IPS-18a (cell line): ENCODE results near the gene CCR2.

ENCODE experiments used
- H3K27ac ChIP-seq: one replicate; pipeline ENCODE4 v1.5.1; 2013; ENCODE audit warnings: low read length
- H3K27me3 ChIP-seq: one replicate; pipeline ENCODE4 v1.6.1; 2013; ENCODE audit warnings: mild to moderate bottlenecking, low read length; ENCODE audit not compliant: control insufficient read depth, insufficient read depth
- H3K36me3 ChIP-seq: one replicate; pipeline ENCODE4 v1.6.1; 2013; ENCODE audit warnings: low read depth, low read length; ENCODE audit not compliant: control insufficient read depth
- H3K4me1 ChIP-seq: one replicate; pipeline ENCODE4 v1.6.1; 2013; ENCODE audit warnings: low read depth, low read length; ENCODE audit not compliant: control insufficient read depth
- H3K4me3 ChIP-seq: one replicate; pipeline ENCODE4 v1.5.1; 2013; ENCODE audit warnings: low read length
- H3K9ac ChIP-seq: one replicate; pipeline ENCODE4 v1.6.1; 2013; ENCODE audit warnings: mild to moderate bottlenecking, low read length, moderate library complexity
- H3K9me3 ChIP-seq: one replicate; pipeline ENCODE4 v1.6.1; 2013; ENCODE audit warnings: low read depth, low read length; ENCODE audit not compliant: control insufficient read depth

CCR2 gene

GRCh38 chr3:46356909-46357308 is 3.0 kb downstream of the CCR2 start:
- no peak overlapping the region for H3K27ac ChIP-seq
- H3K9ac ChIP-seq = no peak overlapping the region
- H3K9me3 ChIP-seq = no peaks in the 10 kb centered on the region
- no peaks in the 10 kb centered on the region for H3K36me3 ChIP-seq
- H3K27me3 ChIP-seq = no peaks in the 10 kb centered on the region
- no peak overlapping the region for H3K4me3 ChIP-seq
- H3K4me1 ChIP-seq = no peaks in the 10 kb centered on the region

GRCh38 chr3:46358466-46358865 is 4.6 kb downstream of the CCR2 start:
- Histone ChIP-seq H3K9me3 (no peaks in the 10 kb centered on the region), H3K27ac (no peak overlapping the region), H3K4me1 (no peaks in the 10 kb centered on the region), H3K9ac (no peak overlapping the region), H3K4me3 (no peak overlapping the region), H3K27me3 (no peaks in the 10 kb centered on the region), H3K36me3 (no peaks in the 10 kb centered on the region)

GRCh38 chr3:46359733-46360493 is 6.0 kb downstream of the CCR2 start:
- Histone ChIP-seq H3K36me3 (no peaks in the 10 kb centered on the region), H3K4me3 (no peak overlapping the region), H3K9me3 (no peaks in the 10 kb centered on the region), H3K27ac (no peak overlapping the region), H3K4me1 (no peaks in the 10 kb centered on the region), H3K27me3 (no peaks in the 10 kb centered on the region), H3K9ac (no peak overlapping the region)

- no peaks in the 10 kb centered on the region for H3K4me1 ChIP-seq
- H3K9ac ChIP-seq = no peak overlapping the region
- H3K4me3 ChIP-seq = no peak overlapping the region
Observed at GRCh38 chr3:46360907-46361306, 7.0 kb downstream of the CCR2 start.

GRCh38 chr3:46361408-46362283 is 7.7 kb downstream of the CCR2 start:
- no peak overlapping the region for H3K4me3 ChIP-seq
- no peaks in the 10 kb centered on the region for H3K9me3 ChIP-seq
- no peaks in the 10 kb centered on the region for H3K4me1 ChIP-seq
- no peak overlapping the region for H3K27ac ChIP-seq
- H3K9ac ChIP-seq = no peak overlapping the region
- no peaks in the 10 kb centered on the region for H3K27me3 ChIP-seq
- no peaks in the 10 kb centered on the region for H3K36me3 ChIP-seq

More at GRCh38 chr3:46360907-46361306, 7.0 kb downstream of the CCR2 start:
- Histone ChIP-seq H3K27ac (no peak overlapping the region), H3K9me3 (no peaks in the 10 kb centered on the region), H3K27me3 (no peaks in the 10 kb centered on the region), H3K36me3 (no peaks in the 10 kb centered on the region)

DNA sequence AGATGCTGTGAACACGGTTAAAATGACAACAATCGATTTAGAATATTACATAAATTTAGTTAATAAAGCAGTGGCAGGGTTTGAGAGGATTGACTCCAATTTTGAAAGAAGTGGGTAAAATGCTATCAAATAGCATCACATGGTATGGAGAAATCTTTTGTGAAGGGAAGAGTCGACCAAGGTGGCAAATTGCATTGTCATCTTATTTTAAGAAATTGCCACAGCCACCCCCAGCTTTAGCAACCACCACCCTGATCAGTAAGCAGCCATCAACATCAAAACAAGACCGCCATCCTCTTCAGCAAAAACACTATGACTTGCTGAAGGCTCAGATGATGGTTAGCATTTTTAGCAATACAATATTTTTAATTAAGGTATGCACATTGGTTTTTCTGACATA is 11.1 kb downstream of the CCR2 start:
- Histone ChIP-seq H3K4me1 (no peaks in the 10 kb centered on the region), H3K36me3 (no peaks in the 10 kb centered on the region), H3K4me3 (no peak overlapping the region), H3K27me3 (no peaks in the 10 kb centered on the region), H3K27ac (no peak overlapping the region), H3K9ac (no peak overlapping the region), H3K9me3 (no peaks in the 10 kb centered on the region)

DNA sequence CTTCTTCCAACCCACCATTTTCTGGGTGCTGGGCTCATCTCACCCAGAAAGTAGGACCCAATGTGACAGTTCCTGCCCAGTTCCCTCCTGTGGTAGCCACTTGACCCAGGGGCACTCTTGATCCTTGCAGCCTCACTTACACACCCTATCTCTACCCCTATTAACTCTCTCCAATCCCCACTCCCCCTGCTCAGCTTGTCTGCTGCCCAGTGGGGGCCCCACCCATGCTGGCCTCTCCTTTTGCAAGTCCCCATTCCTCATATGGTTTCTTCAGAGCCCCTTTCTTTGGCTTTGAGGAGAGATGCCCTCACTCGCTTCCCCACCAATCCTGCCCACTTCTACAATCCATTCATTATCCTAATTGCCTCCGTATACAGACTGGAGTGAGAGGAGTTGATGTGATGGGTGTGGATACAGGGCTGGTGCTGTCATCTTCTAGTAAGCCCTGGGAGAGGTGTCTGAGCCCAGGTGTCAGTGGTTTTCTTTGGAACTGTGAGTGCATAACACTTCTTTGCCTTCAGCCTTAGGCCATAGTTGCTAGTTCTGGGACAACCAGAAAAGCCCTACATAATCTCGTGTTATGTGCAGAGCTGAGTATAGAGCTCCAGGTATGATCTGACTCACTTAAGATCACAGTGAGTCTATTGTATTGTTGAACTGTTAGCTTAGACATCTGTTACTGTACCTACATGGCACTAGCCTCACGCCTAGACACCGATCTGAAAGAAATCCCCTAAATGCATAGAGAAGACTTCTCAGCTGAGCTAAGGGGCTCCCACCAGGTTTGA is 12.0 kb downstream of the CCR2 start:
- Histone ChIP-seq H3K9ac (no peak overlapping the region), H3K27me3 (no peaks in the 10 kb centered on the region), H3K4me3 (no peak overlapping the region), H3K36me3 (no peaks in the 10 kb centered on the region), H3K4me1 (no peaks in the 10 kb centered on the region), H3K27ac (no peak overlapping the region), H3K9me3 (no peaks in the 10 kb centered on the region)

DNA sequence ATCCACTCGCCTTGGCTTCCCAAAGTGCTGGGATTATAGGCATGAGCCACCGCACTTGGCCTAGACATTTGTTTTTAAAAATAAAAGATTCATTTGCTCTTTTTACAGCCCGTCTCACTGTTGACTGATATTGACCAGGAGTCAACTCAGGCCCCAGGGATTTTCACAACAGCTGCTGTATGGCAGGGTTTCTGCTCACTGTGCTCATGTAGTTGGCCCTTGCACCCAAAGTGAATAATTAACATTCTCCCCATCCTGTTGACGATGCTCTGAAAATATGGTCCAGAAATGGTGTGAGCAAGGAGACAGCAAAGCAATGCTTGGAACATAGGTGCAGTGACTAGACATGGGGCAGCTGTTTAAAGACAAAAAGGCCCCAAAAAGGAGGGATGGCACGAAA is 13.9 kb downstream of the CCR2 start:
- Histone ChIP-seq H3K36me3 (no peaks in the 10 kb centered on the region), H3K4me1 (no peaks in the 10 kb centered on the region), H3K27me3 (no peaks in the 10 kb centered on the region), H3K27ac (no peak overlapping the region), H3K9me3 (no peaks in the 10 kb centered on the region), H3K4me3 (no peak overlapping the region), H3K9ac (no peak overlapping the region)

DNA sequence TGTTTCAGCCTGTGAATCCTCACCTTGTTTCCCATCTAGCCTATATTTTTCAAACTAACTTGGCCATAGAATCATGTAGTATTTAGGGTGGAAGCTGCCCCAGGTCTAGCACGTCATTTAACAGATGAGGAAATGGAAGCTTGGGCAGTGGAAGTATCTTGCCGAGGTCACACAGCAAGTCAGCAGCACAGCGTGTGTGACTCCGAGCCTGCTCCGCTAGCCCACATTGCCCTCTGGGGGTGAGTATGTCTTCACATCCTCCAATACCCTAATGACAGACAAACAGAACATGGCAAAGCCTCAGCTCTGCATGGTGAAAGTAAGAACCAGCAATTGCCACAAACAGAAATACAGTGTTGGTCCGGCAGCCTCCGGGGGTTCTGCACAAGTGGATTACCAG is 14.7 kb downstream of the CCR2 start:
- H3K9ac ChIP-seq = no peak overlapping the region
- H3K27ac ChIP-seq = no peak overlapping the region
- H3K4me3 ChIP-seq = no peak overlapping the region
- no peaks in the 10 kb centered on the region for H3K36me3 ChIP-seq
- H3K27me3 ChIP-seq = no peaks in the 10 kb centered on the region
- H3K9me3 ChIP-seq = no peaks in the 10 kb centered on the region
- H3K4me1 ChIP-seq = no peaks in the 10 kb centered on the region

DNA sequence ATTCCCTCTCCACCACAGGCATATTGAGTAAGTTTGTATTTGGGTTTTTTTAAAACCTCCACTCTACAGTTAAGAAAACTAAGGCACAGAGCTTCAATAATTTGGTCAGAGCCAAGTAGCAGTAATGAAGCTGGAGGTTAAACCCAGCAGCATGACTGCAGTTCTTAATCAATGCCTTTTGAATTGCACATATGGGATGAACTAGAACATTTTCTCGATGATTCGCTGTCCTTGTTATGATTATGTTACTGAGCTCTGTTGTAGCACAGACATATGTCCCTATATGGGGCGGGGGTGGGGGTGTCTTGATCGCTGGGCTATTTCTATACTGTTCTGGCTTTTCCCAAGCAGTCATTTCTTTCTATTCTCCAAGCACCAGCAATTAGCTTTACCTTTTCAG is 15.2 kb downstream of the CCR2 start:
- Histone ChIP-seq H3K27ac (no peak overlapping the region), H3K4me3 (no peak overlapping the region), H3K4me1 (no peaks in the 10 kb centered on the region), H3K27me3 (no peaks in the 10 kb centered on the region), H3K36me3 (no peaks in the 10 kb centered on the region), H3K9me3 (no peaks in the 10 kb centered on the region), H3K9ac (no peak overlapping the region)

DNA sequence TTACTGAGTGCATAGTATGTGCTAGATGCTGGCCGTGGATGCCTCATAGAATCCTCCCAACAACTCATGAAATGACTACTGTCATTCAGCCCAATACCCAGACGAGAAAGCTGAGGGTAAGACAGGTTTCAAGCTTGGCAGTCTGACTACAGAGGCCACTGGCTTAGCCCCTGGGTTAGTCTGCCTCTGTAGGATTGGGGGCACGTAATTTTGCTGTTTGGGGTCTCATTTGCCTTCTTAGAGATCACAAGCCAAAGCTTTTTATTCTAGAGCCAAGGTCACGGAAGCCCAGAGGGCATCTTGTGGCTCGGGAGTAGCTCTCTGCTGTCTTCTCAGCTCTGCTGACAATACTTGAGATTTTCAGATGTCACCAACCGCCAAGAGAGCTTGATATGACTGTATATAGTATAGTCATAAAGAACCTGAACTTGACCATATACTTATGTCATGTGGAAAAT is 15.8 kb downstream of the CCR2 start:
- Histone ChIP-seq H3K4me1 (no peaks in the 10 kb centered on the region), H3K36me3 (no peaks in the 10 kb centered on the region)

More for the DNA sequence above, 15.8 kb downstream of the CCR2 start:
- Histone ChIP-seq H3K9me3 (no peaks in the 10 kb centered on the region), H3K9ac (no peak overlapping the region), H3K27ac (no peak overlapping the region), H3K27me3 (no peaks in the 10 kb centered on the region), H3K4me3 (no peak overlapping the region)
